DOHH2 (cell line): ENCODE measurements around the gene NUMB.
"Not testable (repeated sequence)": the region's sequence is repeated elsewhere in the genome, so short reads cannot be mapped to it uniquely, and the experiment has no call there.

Experiments used
- H3F3A ChIP-seq: fragments of 200-600 bp; sonication (generic), shearing (Covaris generic); 2 replicates; pipeline ENCODE4 v1.6.0; 2016; ENCODE audit warnings: antibody characterized with exemption, mild to moderate bottlenecking; ENCODE audit not compliant: control insufficient read depth, insufficient read depth
- H3K27ac ChIP-seq: fragments of 200-600 bp; sonication (generic); 2 replicates; pipeline ENCODE4 v1.5.1; 2014; ENCODE audit warnings: low read depth, mild to moderate bottlenecking, low read length, moderate library complexity
- H3K27me3 ChIP-seq: fragments of 200-600 bp; sonication (generic); 2 replicates; pipeline ENCODE4 v1.6.1; 2014; ENCODE audit warnings: mild to moderate bottlenecking, low read length, mixed read lengths; ENCODE audit not compliant: control insufficient read depth
- H3K36me3 ChIP-seq: fragments of 200-600 bp; sonication (generic); 2 replicates; pipeline ENCODE4 v1.6.1; 2014; ENCODE audit warnings: mild to moderate bottlenecking, low read length, moderate library complexity, mixed read lengths; ENCODE audit not compliant: control insufficient read depth
- H3K4me1 ChIP-seq: fragments of 200-600 bp; sonication (generic); 2 replicates; pipeline ENCODE4 v1.6.1; 2014; ENCODE audit warnings: mild to moderate bottlenecking, low read length, mixed read lengths; ENCODE audit not compliant: control insufficient read depth
- H3K4me2 ChIP-seq: fragments of 200-600 bp; sonication (generic); 2 replicates; pipeline ENCODE4 v1.6.0; 2014; ENCODE audit warnings: mild to moderate bottlenecking, low read length, moderate library complexity
- H3K4me3 ChIP-seq: fragments of 200-600 bp; sonication (generic); 2 replicates; pipeline ENCODE4 v1.5.1; 2014; ENCODE audit warnings: mild to moderate bottlenecking, low read length, mixed read lengths
- H3K79me2 ChIP-seq: fragments of 200-600 bp; sonication (generic); 2 replicates; pipeline ENCODE4 v1.6.1; 2014; ENCODE audit warnings: mild to moderate bottlenecking, low read length, mixed read lengths; ENCODE audit not compliant: control insufficient read depth
- H3K9me2 ChIP-seq: fragments of 200-600 bp; sonication (generic); replicated peaks from 2 replicates; pipeline ENCODE4 v1.6.1; 2014; ENCODE audit warnings: mild to moderate bottlenecking, low read length, mixed read lengths; ENCODE audit not compliant: control insufficient read depth
- H3K9me3 ChIP-seq: fragments of 200-600 bp; sonication (generic); 2 replicates; pipeline ENCODE4 v1.6.1; 2014; ENCODE audit warnings: antibody characterized with exemption, low read length, mixed read lengths; ENCODE audit not compliant: control insufficient read depth, insufficient read depth
- H4K20me1 ChIP-seq: fragments of 200-600 bp; sonication (generic); 2 replicates; pipeline ENCODE4 v1.6.0; 2014; ENCODE audit warnings: low read depth, mild to moderate bottlenecking, antibody characterized with exemption, low read length, moderate library complexity; ENCODE audit not compliant: control insufficient read depth, insufficient read depth
- EZH2phosphoT487 ChIP-seq: fragments of 200-600 bp; sonication (generic); IDR thresholded peaks from 2 replicates; pipeline ENCODE4 v1.6.1; 2017; ENCODE audit warnings: borderline replicate concordance, mild to moderate bottlenecking, antibody characterized with exemption, low read length, moderate library complexity, mixed read lengths
- TF ChIP-seq, protein P1 (sequence below): fragments of 200-600 bp; sonication (generic); IDR thresholded peaks from one replicate; pipeline ENCODE4 v1.5.1; 2014; ENCODE audit warnings: antibody characterized with exemption, mild to moderate bottlenecking, low read depth, low read length; ENCODE audit not compliant: poor library complexity, severe bottlenecking

The NUMB gene

DNA sequence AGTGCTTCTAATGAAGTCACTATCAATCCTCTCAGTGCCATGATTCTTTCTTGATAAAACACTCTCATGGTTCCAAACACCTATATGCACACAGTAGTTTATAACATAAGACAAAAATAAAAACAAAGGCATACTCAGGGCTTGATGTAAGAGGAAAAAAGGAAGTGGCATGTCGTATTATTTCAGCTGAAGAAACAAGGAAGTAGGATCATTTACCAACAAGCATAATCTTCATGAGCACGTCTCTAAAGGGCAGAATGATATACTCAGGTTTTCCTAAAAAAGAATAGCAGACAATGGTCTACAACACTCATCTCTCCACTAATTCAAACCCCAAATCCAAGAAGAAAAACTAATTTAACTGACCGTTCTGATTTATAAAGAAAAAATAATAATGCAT lies 33.9 kb downstream of the NUMB start:
- Histone ChIP-seq H3K9me2 (no peaks in the 10 kb centered on the region), H4K20me1 (no peaks in the 10 kb centered on the region), H3K4me1 (peaks cover 76% of the 10 kb centered on the region), H3K9me3 (no peaks in the 10 kb centered on the region), H3F3A (peaks cover 13% of the 10 kb centered on the region), H3K79me2 (peaks cover 99% of the 10 kb centered on the region), H3K36me3 (peaks cover 25% of the 10 kb centered on the region), H3K27ac (peak overlapping the region; percentile 39), H3K4me3 (peak overlapping the region; percentile 46), H3K27me3 (no peaks in the 10 kb centered on the region), H3K4me2 (peak overlapping the region; percentile 65)
- TF ChIP-seq EZH2phosphoT487 = no peak
- TF ChIP-seq, protein P1, sequence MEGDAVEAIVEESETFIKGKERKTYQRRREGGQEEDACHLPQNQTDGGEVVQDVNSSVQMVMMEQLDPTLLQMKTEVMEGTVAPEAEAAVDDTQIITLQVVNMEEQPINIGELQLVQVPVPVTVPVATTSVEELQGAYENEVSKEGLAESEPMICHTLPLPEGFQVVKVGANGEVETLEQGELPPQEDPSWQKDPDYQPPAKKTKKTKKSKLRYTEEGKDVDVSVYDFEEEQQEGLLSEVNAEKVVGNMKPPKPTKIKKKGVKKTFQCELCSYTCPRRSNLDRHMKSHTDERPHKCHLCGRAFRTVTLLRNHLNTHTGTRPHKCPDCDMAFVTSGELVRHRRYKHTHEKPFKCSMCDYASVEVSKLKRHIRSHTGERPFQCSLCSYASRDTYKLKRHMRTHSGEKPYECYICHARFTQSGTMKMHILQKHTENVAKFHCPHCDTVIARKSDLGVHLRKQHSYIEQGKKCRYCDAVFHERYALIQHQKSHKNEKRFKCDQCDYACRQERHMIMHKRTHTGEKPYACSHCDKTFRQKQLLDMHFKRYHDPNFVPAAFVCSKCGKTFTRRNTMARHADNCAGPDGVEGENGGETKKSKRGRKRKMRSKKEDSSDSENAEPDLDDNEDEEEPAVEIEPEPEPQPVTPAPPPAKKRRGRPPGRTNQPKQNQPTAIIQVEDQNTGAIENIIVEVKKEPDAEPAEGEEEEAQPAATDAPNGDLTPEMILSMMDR = no peak

GRCh38 chr14:73423092-73423491 lies 35.3 kb downstream of the NUMB start:
- Histone ChIP-seq H3K36me3 (peaks cover 25% of the 10 kb centered on the region), H3K4me2 (0 out of 2 replicates have a peak overlapping the region, but pooled peaks have one; percentile 10), H3K79me2 (peaks cover 96% of the 10 kb centered on the region), H3K4me1 (peaks cover 64% of the 10 kb centered on the region)
- H3K9me3 ChIP-seq, H4K20me1 ChIP-seq, H3K27me3 ChIP-seq, H3K27ac ChIP-seq, H3F3A ChIP-seq, H3K4me3 ChIP-seq, H3K9me2 ChIP-seq: not testable (repeated sequence)

- no peaks in the 10 kb centered on the region for H3K27me3 ChIP-seq
- peaks cover 26% of the 10 kb centered on the region for H3K36me3 ChIP-seq
- H3K4me2 ChIP-seq = 0 out of 2 replicates have a peak overlapping the region, but pooled peaks have one; percentile 10
- H3K4me3 ChIP-seq = no peak overlapping the region
- TF ChIP-seq, protein P1 = no peak
- no peak for TF ChIP-seq EZH2phosphoT487
- no peak overlapping the region for H3K27ac ChIP-seq
- H3K9me2 ChIP-seq = no peaks in the 10 kb centered on the region
- peaks cover 61% of the 10 kb centered on the region for H3K4me1 ChIP-seq
- H3K79me2 ChIP-seq = peaks cover 96% of the 10 kb centered on the region
- peaks cover 5% of the 10 kb centered on the region for H3F3A ChIP-seq
- no peaks in the 10 kb centered on the region for H4K20me1 ChIP-seq
- H3K9me3 ChIP-seq = no peaks in the 10 kb centered on the region
These were observed 35.8 kb downstream of the NUMB start for GRCh38 chr14:73422515-73422914.

DNA sequence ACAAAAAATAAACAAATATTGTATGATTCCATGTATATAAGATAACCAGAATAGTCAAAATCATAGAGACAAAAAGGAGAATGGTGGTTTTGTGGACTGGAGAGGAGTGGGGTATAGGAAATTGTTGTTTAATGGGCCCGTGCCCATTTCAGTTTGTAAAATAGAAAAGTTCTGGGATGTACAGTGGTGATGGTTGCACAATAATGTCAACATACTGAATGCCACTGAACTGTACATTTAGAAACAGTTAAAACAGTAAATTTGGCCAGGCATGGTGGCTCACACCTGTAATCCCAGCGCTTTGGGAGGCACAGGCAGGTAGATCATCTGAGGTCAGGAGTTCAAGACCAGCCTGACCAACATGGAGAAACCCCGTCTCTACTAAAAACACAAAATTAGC lies 40.1 kb downstream of the NUMB start:
- H3K27ac ChIP-seq = no peak overlapping the region
- H3K79me2 ChIP-seq = peaks cover 87% of the 10 kb centered on the region
- H3K9me3 ChIP-seq = no peaks in the 10 kb centered on the region
- H3K27me3 ChIP-seq = no peaks in the 10 kb centered on the region
- H3F3A ChIP-seq = peaks cover 19% of the 10 kb centered on the region
- H3K4me1 ChIP-seq = peaks cover 62% of the 10 kb centered on the region
- H3K4me2 ChIP-seq = no peak overlapping the region
- H3K36me3 ChIP-seq = peaks cover 40% of the 10 kb centered on the region
- no peak for TF ChIP-seq EZH2phosphoT487
- TF ChIP-seq, protein P1 = no peak
- no peak overlapping the region for H3K4me3 ChIP-seq
- H3K9me2 ChIP-seq = no peaks in the 10 kb centered on the region
- no peaks in the 10 kb centered on the region for H4K20me1 ChIP-seq

- H3K27me3 ChIP-seq, H4K20me1 ChIP-seq, H3K27ac ChIP-seq, H3K9me2 ChIP-seq, H3K4me3 ChIP-seq, H3K9me3 ChIP-seq, H3K4me2 ChIP-seq: not testable (repeated sequence)
- Histone ChIP-seq H3K36me3 (peaks cover 35% of the 10 kb centered on the region), H3K4me1 (peaks cover 64% of the 10 kb centered on the region), H3K79me2 (peaks cover 44% of the 10 kb centered on the region), H3F3A (peaks cover 35% of the 10 kb centered on the region)
These were observed 52.1 kb downstream of the NUMB start for GRCh38 chr14:73406248-73406647.
